Keratinocyte (primary cell): ENCODE results near the gene NPHS1.

Experiments
- CTCF ChIP-seq, 3 experiments: IDR thresholded peaks in 1 of 3; conservative IDR thresholded peaks in 1 of 3; optimal IDR thresholded peaks in 1 of 3; 2 replicates in 2 of 3; 3 replicates in 1 of 3; pipeline versions ENCODE3 to v1.5.1; 2011; ENCODE audit warnings: low read length in 3 of 3, mild to moderate bottlenecking in 3 of 3, moderate library complexity in 2 of 3, control low read depth in 1 of 3, inconsistent platforms in 1 of 3; ENCODE audit not compliant: insufficient read depth in 2 of 3; ENCODE audit errors: extremely low read depth in 1 of 3
- EZH2 ChIP-seq: IDR thresholded peaks from one replicate; pipeline ENCODE4 v1.6.1; 2012; ENCODE audit warnings: inconsistent platforms, mild to moderate bottlenecking, low read length, moderate library complexity

DNA sequence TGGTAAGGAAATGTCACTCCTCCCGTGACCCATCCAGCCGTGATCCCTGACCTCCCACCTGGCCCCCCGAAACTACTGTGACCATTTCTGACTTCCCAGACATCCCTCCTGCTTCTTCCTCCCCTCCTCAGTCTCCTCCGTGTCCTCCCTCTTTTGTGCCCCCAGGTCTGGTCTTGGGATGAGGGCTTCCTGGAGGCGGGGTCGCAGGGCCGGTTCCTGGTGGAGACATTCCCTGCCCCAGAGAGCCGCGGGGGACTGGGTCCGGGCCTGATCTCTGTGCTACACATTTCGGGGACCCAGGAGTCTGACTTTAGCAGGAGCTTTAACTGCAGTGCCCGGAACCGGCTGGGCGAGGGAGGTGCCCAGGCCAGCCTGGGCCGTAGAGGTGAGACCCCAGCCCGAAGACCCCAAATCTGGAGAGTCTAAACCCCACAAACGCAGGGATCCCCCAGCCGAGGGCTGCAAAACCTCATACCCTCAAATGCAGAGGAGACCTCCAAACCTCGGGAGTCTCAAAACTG lies 9.4 kb upstream of the NPHS1 start:
- TF ChIP-seq CTCF (optimal IDR thresholded peaks at IDR 0.05 in 1 of 3, IDR thresholded peaks at IDR 0.05 in 1 of 3, conservative IDR thresholded peaks at IDR 0.05 in 1 of 3; ENCODE audit: extremely low read depth in 1 of 3, insufficient read depth in 2 of 3, low read length in 3 of 3) (no peak), EZH2 (no peak)
